ENCODE results near the gene SCAPER.
"Not testable (repeated sequence)": the region's sequence is repeated elsewhere in the genome, so short reads cannot be mapped to it uniquely, and the experiment has no call there.

SCAPER gene

DNA sequence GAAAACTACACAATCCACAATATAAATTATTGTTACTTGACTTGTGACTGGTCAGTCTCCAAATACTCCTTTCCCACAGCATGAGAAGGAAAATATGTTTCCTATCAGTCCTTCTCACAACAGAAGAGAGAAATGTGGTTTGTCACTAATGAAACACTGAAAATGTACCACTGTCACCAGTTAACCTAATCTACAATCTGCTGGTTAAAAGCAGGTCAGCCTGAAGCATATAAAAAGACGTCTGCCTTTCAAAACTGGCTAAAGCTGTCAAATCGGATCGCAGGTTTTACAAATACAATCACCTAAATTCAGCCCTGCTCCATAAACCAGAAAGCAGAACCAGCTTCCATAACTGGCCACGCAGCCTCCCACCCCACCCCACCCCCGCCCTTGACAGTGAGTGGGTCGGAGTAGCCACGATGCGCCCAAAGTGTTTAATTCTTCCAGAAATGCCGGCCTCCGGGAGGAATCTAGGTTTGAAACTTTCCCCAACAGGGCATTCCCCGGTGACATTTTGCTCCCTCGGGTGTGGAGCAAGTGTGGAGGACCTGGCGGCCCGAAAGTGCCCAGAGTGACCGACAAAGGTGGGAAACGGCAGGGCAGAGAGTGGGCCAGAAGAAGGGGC is 594.6 kb downstream of the SCAPER start:
- no peak for DNase-seq

- no peak for DNase-seq
These were observed 595.4 kb downstream of the SCAPER start for GRCh38 chr15:76309601-76310330.

- no peak for DNase-seq
These were observed 601.2 kb downstream of the SCAPER start for GRCh38 chr15:76303909-76304308.

DNA sequence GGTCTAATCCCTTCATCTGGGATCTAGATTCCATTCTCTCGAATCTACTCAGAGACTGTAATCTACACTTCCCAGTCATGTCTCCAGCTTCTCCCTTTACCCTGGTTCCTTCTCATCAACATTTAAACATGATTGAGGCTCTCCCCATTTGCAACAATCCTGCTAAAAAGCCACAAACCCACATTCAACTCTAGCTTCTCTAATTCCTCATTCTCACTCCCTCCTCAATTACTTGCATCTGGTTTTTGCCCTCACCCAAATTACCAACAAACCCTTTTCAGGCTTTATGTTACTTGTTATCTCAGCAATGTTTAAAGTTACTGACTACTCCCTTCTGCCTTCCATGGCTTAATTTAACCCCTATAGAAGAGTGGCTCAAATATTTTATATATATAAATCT is 605.4 kb downstream of the SCAPER start:
- no peak for DNase-seq

DNA sequence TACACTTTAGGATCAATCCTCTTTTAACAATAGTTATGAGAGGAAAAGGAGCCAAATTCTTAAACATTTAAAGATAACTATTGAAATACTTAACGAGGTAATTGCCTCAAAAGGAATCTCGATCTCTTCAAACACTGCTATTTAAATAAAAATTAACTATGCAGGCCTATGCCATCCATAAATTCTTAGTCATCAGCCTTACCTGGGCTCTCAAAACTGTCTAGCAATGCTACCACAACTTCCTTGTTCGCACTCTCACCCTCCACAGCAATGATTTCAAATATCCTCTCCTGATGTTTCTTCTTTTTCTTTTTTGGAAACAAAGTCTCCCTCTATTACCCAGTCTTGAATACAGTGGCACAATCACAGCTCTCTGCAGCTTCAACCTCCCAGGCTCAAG is 606.2 kb downstream of the SCAPER start:
- no peak for DNase-seq

- not testable (repeated sequence) for DNase-seq
These were observed 607.2 kb downstream of the SCAPER start for GRCh38 chr15:76297951-76298350.
